G401.6 (cell line): ENCODE results near the gene FNBP1.
"Not testable (repeated sequence)": the region's sequence is repeated elsewhere in the genome, so short reads cannot be mapped to it uniquely, and the experiment has no call there.

Source experiments
- FAIRE-seq: peaks from 2 replicates; lab custom pipeline; 2012; peaks lifted over from hg19 to GRCh38; lab: Jason Lieb, UNC

Gene FNBP1

DNA sequence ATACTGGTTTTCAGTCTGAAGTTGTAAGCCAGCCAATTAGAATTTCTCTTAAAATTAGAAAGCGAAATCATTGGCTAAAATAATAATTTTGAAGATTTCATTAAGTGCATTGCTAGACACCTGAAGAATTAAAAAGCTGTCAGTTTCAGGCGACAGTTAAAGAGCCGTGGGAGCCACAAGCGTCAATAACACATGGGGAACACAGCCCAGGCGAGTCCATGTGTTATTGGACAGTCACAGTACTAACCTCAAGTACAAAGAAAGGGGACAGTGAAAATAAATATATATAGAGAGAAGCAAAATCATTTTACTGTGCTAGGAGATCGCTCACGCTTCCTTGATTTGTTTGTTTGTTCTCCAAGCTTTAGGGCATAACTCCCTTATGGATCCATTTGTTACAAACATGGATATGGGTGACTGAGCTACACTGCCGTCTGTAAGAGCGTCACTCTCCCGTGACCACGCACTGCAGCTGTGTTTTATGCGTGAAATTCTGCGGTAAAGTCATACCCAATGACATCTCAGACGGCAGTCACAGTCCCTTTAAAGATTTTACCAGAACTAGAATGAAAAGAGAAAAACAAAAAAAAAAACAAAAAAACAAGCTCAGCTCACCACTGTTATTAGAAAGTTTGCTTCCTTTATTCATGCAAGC, 124.6 kb downstream of the FNBP1 start:
- no peak for FAIRE-seq

DNA sequence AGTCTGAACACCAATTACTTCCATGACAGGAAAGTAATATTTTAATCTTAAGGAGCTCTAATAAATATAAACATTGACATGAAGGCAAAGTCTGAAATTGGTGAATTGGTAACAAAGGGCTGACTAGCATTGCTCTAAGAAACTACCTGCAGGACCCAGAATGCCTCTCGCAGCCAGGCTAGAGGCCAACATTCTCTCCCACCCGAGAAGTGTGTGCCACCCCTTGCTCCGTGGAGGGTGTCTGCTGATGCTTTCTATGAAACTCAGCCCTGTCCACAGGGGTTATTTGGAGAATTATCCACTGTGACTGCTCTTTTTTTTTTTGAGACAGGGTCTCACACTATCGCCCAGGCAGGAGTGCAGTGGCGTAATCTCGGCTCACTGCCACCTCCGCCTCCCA, 126.3 kb downstream of the FNBP1 start:
- no peak for FAIRE-seq

DNA sequence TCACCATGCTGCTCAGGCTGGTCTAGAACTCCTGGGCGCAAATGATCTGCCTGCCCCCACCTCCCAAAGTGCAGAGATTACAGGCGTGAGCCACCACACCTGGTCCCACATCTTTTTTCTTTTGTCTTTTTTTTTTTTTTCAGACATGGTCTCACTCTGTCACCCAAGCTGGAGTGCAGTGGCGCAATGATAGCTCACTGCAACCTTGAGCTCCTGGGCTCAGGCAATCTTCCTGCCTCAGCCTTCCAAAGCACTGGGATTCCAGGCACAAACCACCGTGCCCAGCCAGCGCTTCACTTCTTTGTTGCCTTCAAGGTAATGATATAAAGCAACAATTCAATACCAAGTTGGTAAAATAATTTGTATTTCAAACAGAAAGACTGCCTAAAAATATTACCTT, 128.9 kb downstream of the FNBP1 start:
- FAIRE-seq: no peak

DNA sequence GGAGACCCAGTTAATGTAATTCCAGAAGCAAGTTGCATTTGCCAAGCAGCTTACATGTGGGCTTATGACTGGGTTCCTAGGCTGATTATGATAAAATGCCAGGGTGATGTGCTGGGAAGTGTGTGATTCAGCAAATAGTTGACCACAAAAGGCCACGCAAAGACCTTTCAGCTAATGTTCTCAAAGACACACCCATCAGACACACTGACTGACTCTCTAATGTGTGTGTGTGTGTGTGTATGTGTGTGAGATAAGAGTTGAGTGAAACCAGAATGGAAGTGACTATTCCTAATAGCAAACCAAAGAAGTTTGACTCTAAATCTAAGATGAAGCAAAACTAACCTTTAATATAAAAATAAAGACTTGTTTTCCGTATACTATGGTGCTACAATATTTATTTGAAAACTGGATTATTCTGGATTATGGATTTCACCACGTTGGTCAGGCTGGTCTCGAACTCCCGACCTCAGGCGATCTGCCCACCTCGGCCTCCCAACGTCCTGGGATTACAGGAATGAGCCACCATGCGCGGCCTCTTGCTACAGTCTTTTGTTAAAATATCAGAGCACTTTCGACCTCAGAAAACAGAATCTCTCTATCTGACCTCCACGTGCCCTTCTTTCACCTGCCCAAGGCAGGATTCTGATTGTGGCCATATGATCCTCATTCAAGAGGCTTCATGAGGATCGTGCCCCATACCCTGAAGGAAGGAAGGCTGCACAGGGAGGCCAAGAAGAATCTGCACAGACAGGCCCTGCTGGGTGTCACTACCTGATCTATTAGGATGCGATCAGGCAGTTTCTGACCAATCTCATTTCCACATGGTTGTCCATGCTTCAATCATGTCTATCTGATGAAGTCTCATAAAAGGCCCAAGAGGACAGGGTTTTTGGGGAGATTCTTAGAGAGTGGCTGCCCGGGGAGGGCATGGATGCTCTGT, 132.1 kb downstream of the FNBP1 start:
- FAIRE-seq: no peak

- FAIRE-seq: no peak
Observed at GRCh38 chr9:129909851-129910250, 133.1 kb downstream of the FNBP1 start.

- FAIRE-seq: no peak
Observed at GRCh38 chr9:129908906-129909305, 134.1 kb downstream of the FNBP1 start.

GRCh38 chr9:129907201-129907600, 135.8 kb downstream of the FNBP1 start:
- no peak for FAIRE-seq

DNA sequence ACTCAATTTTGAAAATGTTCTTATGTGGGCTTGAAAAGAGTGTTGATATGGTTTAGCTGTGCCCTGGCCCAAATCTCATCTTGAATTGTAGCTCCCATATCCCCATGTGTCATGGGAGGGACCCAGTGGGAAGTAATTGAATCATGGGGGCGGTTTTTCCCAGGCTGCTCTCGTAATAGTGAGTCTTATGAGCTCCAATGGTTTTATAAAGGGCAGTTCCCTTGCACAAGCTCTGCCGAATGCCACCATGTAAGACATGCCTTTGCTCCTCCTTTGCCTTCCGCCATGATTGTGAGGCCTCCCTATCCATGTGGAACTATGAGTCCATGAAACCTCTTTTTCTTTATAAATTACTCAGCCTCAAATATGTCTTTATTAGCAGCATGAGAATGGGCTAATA, 136.7 kb downstream of the FNBP1 start:
- no peak for FAIRE-seq

- peak; percentile 58 for FAIRE-seq
Observed at GRCh38 chr9:129904734-129905133, 138.3 kb downstream of the FNBP1 start.

GRCh38 chr9:129902740-129903134, 140.3 kb downstream of the FNBP1 start:
- no peak for FAIRE-seq

- FAIRE-seq: no peak
Observed at GRCh38 chr9:129901993-129902739, 140.8 kb downstream of the FNBP1 start.

GRCh38 chr9:129900263-129901027, 142.5 kb downstream of the FNBP1 start:
- FAIRE-seq: no peak

- FAIRE-seq: no peak
Observed at GRCh38 chr9:129899620-129900019, 143.4 kb downstream of the FNBP1 start.

GRCh38 chr9:129898185-129898584, 144.8 kb downstream of the FNBP1 start:
- no peak for FAIRE-seq

DNA sequence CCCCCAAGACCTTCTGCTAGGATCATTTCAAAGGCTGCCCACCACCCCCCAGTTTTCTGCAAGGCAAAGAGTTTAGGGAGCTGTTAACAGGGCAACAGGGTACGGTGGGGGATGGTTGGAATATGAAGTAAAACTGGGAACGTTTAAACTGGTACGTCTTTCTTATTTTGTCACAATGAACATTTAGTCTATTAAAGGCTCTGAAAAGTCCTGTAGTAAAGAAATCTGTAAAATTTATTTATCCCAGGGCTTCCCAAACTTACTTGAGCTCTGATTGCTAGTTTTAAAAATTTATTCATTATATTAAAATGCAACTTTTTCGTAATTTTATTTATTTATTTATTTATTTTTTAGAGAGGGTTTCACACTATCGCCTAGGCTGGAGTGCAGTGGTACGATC, 145.7 kb downstream of the FNBP1 start:
- no peak for FAIRE-seq

GRCh38 chr9:129895376-129896268, 147.4 kb downstream of the FNBP1 start:
- FAIRE-seq: no peak

DNA sequence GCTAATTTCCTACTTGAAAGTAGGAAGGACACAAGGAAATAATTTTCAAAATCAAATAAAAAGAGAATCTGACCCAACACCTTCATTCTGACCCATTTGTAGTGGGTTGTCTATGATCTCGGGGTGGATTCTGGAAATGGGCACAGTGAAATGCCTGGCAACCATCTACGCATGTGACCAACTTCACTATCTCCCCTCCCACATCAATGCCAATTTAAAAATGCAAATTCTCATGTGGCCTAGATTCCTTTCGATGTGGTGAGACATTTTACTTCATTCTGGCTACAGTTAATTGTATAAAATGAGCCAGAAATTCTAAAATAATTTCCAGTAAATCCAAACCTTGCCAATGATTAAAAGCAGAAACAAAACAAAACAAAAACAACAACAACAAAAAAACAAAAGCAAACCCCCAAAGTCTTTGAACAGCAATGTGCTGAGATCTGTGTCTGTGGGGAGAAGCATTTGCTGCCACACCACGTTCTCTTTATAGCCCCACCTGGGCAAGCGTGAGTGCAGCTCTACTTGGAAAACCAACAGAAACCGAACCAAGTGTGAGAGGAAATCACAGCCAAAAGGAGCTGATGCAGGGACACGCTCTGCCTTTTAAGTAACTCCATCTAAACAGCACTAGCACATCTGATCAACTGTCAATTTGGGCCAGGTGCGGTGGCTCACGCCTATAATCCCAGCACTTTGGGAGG, 148.7 kb downstream of the FNBP1 start:
- FAIRE-seq: no peak

DNA sequence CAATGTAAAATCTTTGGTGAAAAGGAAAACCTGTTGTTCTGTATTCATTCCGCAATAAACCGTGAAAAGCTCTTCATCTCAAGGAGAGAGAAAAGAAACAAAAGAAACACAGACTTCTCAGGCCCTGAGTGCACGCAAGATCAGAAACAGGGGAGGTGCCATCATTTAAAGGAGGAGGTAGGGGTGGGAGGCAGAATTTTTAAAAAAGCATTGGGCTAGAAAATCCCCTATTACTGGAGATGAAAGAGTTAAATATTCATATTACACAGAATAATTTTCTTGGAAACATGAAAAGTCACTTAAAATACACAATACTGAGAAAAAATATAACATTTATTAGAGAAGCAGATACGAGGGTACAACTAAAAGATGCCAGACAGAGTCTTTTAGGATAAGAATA, 151.4 kb downstream of the FNBP1 start:
- FAIRE-seq: no peak

- FAIRE-seq: not testable (repeated sequence)
Observed at GRCh38 chr9:129890718-129891299, 152.2 kb downstream of the FNBP1 start.
